IPS DF 6.9 (cell line): Measurements from ENCODE around the gene NCLN.

ENCODE experiments used
- DNase-seq: peaks from one replicate; pipeline ENCODE4 v3.0.0-alpha.2; 2013; ENCODE audit warnings: low read depth, low spot score
- H3K27ac ChIP-seq: one replicate; pipeline ENCODE4 v1.5.1; 2013; ENCODE audit warnings: low read length, control low read depth
- H3K27me3 ChIP-seq: 2 replicates; pipeline ENCODE4 v1.6.1; 2013; ENCODE audit warnings: mild to moderate bottlenecking, low read length; ENCODE audit not compliant: control insufficient read depth, insufficient read depth
- H3K36me3 ChIP-seq: 2 replicates; pipeline ENCODE4 v1.6.1; 2013; ENCODE audit warnings: low read length; ENCODE audit not compliant: control insufficient read depth, insufficient read depth
- H3K4me1 ChIP-seq: 2 replicates; pipeline ENCODE4 v1.6.1; 2013; ENCODE audit warnings: low read length; ENCODE audit not compliant: control insufficient read depth, insufficient read depth
- H3K4me3 ChIP-seq: 2 replicates; pipeline ENCODE4 v1.5.1; 2013; ENCODE audit warnings: mild to moderate bottlenecking, low read length
- H3K9me3 ChIP-seq: 2 replicates; pipeline ENCODE4 v1.6.1; 2013; ENCODE audit warnings: low read length, inconsistent platforms; ENCODE audit not compliant: control insufficient read depth, insufficient read depth
- WGBS: extraction: QIAGEN DNeasy Blood & Tissue Kit; methylation state at CpG from one replicate; pipeline ENCODE4 v1.1.7; 2013; ENCODE audit warnings: mixed read lengths, missing lambda C conversion rate; ENCODE audit not compliant: insufficient read length, insufficient coverage; 5-methylcytosine and 5-hydroxymethylcytosine counted together

Gene NCLN

GRCh38 chr19:3154957-3155736 lies 30.6 kb upstream of the NCLN start:
- Histone ChIP-seq H3K4me1 (peaks cover 1% of the 10 kb centered on the region; the same call in 1 of the 2 replicates), H3K27me3 (no peaks in the 10 kb centered on the region), H3K4me3 (no peak overlapping the region), H3K9me3 (no peaks in the 10 kb centered on the region), H3K27ac (no peak overlapping the region), H3K36me3 (no peaks in the 10 kb centered on the region)
- no peak for DNase-seq
- WGBS: no CpG with 5 or more reads among the region's 21 CpGs

- H3K36me3 ChIP-seq: no peaks in the 10 kb centered on the region
- H3K9me3 ChIP-seq: no peaks in the 10 kb centered on the region
- no peaks in the 10 kb centered on the region for H3K27me3 ChIP-seq
- no peak overlapping the region for H3K27ac ChIP-seq
- H3K4me1 ChIP-seq: 0 out of 2 replicates have a peak, but pooled peaks cover 1% of the 10 kb centered on the region
- WGBS: no CpG with 5 or more reads among the region's 23 CpGs
- DNase-seq: no peak
- no peak overlapping the region for H3K4me3 ChIP-seq
Measured at GRCh38 chr19:3157096-3157845, 28.5 kb upstream of the NCLN start.

GRCh38 chr19:3159565-3159964 lies 26.2 kb upstream of the NCLN start:
- Histone ChIP-seq H3K4me3 (no peak overlapping the region), H3K27me3 (no peaks in the 10 kb centered on the region), H3K9me3 (no peaks in the 10 kb centered on the region), H3K27ac (no peak overlapping the region), H3K4me1 (peaks cover 1% of the 10 kb centered on the region; the same call in 1 of the 2 replicates), H3K36me3 (no peaks in the 10 kb centered on the region)
- WGBS: no CpG with 5 or more reads among the region's 8 CpGs
- no peak for DNase-seq

GRCh38 chr19:3160219-3160618 lies 25.5 kb upstream of the NCLN start:
- no peaks in the 10 kb centered on the region for H3K36me3 ChIP-seq
- peaks cover 1% of the 10 kb centered on the region; the same call in 1 of the 2 replicates for H3K4me1 ChIP-seq
- H3K27ac ChIP-seq: no peak overlapping the region
- no peak overlapping the region for H3K4me3 ChIP-seq
- no peaks in the 10 kb centered on the region for H3K9me3 ChIP-seq
- DNase-seq: no peak
- no CpG with 5 or more reads among the region's 3 CpGs for WGBS
- no peaks in the 10 kb centered on the region for H3K27me3 ChIP-seq

- Histone ChIP-seq H3K4me1 (no peaks in the 10 kb centered on the region; the same call in 1 of the 2 replicates), H3K27ac (no peak overlapping the region), H3K9me3 (no peaks in the 10 kb centered on the region), H3K36me3 (no peaks in the 10 kb centered on the region), H3K4me3 (no peak overlapping the region), H3K27me3 (no peaks in the 10 kb centered on the region)
- no peak for DNase-seq
- no CpG with 5 or more reads among the region's 4 CpGs for WGBS
Measured at GRCh38 chr19:3161453-3161852, 24.3 kb upstream of the NCLN start.

- Histone ChIP-seq H3K27me3 (no peaks in the 10 kb centered on the region), H3K4me1 (no peaks in the 10 kb centered on the region; the same call in 1 of the 2 replicates), H3K4me3 (no peak overlapping the region), H3K36me3 (no peaks in the 10 kb centered on the region), H3K27ac (no peak overlapping the region), H3K9me3 (no peaks in the 10 kb centered on the region)
- DNase-seq: no peak
- no CpG with 5 or more reads among the region's 38 CpGs for WGBS
Measured at GRCh38 chr19:3162418-3163229, 23.1 kb upstream of the NCLN start.

- Histone ChIP-seq H3K36me3 (no peaks in the 10 kb centered on the region), H3K27ac (no peak overlapping the region), H3K9me3 (no peaks in the 10 kb centered on the region), H3K4me1 (no peaks in the 10 kb centered on the region; the same call in 1 of the 2 replicates), H3K4me3 (peak overlapping the region; percentile 9; the same call in 1 of the 2 replicates), H3K27me3 (no peaks in the 10 kb centered on the region)
- DNase-seq: peak; percentile 82
- no CpG with 5 or more reads among the region's 27 CpGs for WGBS
Measured at GRCh38 chr19:3163230-3163886, 22.4 kb upstream of the NCLN start.

GRCh38 chr19:3163943-3164342 lies 21.8 kb upstream of the NCLN start:
- Histone ChIP-seq H3K36me3 (no peaks in the 10 kb centered on the region), H3K27ac (no peak overlapping the region), H3K4me1 (no peaks in the 10 kb centered on the region; the same call in 1 of the 2 replicates), H3K4me3 (no peak overlapping the region), H3K9me3 (no peaks in the 10 kb centered on the region), H3K27me3 (no peaks in the 10 kb centered on the region)
- DNase-seq: no peak
- WGBS: no CpG with 5 or more reads among the region's 7 CpGs

GRCh38 chr19:3167533-3168272 lies 18.0 kb upstream of the NCLN start:
- Histone ChIP-seq H3K36me3 (no peaks in the 10 kb centered on the region), H3K4me1 (no peaks in the 10 kb centered on the region; the same call in 1 of the 2 replicates), H3K4me3 (no peak overlapping the region), H3K27ac (no peak overlapping the region), H3K27me3 (no peaks in the 10 kb centered on the region), H3K9me3 (no peaks in the 10 kb centered on the region)
- no peak for DNase-seq
- WGBS: no CpG with 5 or more reads among the region's 13 CpGs
